ENCODE results near the gene QPCTL.
A peak's percentile ranks its signal among the peaks of the same experiment; 100 is the strongest.
"Not testable (repeated sequence)": the region's sequence is repeated elsewhere in the genome, so short reads cannot be mapped to it uniquely, and the experiment has no call there.

QPCTL gene

GRCh38 chr19:45717983-45718650 is 25.7 kb downstream of the QPCTL start:
- DNase-seq, result no peak

- DNase-seq, result not testable (repeated sequence)
Observed at GRCh38 chr19:45720065-45720464, 27.6 kb downstream of the QPCTL start.

GRCh38 chr19:45728683-45729082 is 36.2 kb downstream of the QPCTL start:
- DNase-seq, result not testable (repeated sequence)

- peak; percentile 30 for DNase-seq
Observed at GRCh38 chr19:45729800-45730290, 37.4 kb downstream of the QPCTL start.

GRCh38 chr19:45730368-45731288 is 38.2 kb downstream of the QPCTL start, which contains the start of gene FBXO46:
TSS of gene FBXO46 (minus strand) at chr19:45730896. CDS start at chr19:45713495, 17,401 bp downstream.
- peak; percentile 96 for DNase-seq

- DNase-seq, result no peak
Observed at GRCh38 chr19:45733160-45733810, 40.8 kb downstream of the QPCTL start, which contains the start of gene MEIOSIN. TSS of gene MEIOSIN (plus strand) at chr19:45733439. CDS start at chr19:45735377, 1,938 bp downstream.

- no peak for DNase-seq
Observed at GRCh38 chr19:45739498-45740439, 47.3 kb downstream of the QPCTL start.

- no peak for DNase-seq
Observed at GRCh38 chr19:45742969-45743368, 50.5 kb downstream of the QPCTL start.

GRCh38 chr19:45745606-45746005 is 53.1 kb downstream of the QPCTL start:
- no peak for DNase-seq

GRCh38 chr19:45746866-45747265 is 54.4 kb downstream of the QPCTL start:
- DNase-seq, result no peak

GRCh38 chr19:45747513-45747912 is 55.0 kb downstream of the QPCTL start:
- DNase-seq, result no peak

- DNase-seq, result not testable (repeated sequence)
Observed at GRCh38 chr19:45751483-45751882, 59.0 kb downstream of the QPCTL start.

GRCh38 chr19:45752639-45753038 is 60.2 kb downstream of the QPCTL start:
- no peak for DNase-seq

- DNase-seq, result no peak
Observed at GRCh38 chr19:45753548-45753947, 61.1 kb downstream of the QPCTL start.
